H54 (cell line): ENCODE data around the gene ARL15.

Experiments used
- DNase-seq: peaks from one replicate; pipeline ENCODE4 v3.0.0; 2011; ENCODE audit warnings: low spot score, mixed read lengths; ENCODE audit not compliant: insufficient read length
- FAIRE-seq: peaks from 3 replicates; lab custom pipeline; 2011; peaks lifted over from hg19 to GRCh38; lab: Jason Lieb, UNC
- POLR2A ChIP-seq: IDR thresholded peaks from 2 replicates; pipeline ENCODE4 v1.6.1; 2011; ENCODE audit warnings: low read depth, mild to moderate bottlenecking, low read length

Gene ARL15

DNA sequence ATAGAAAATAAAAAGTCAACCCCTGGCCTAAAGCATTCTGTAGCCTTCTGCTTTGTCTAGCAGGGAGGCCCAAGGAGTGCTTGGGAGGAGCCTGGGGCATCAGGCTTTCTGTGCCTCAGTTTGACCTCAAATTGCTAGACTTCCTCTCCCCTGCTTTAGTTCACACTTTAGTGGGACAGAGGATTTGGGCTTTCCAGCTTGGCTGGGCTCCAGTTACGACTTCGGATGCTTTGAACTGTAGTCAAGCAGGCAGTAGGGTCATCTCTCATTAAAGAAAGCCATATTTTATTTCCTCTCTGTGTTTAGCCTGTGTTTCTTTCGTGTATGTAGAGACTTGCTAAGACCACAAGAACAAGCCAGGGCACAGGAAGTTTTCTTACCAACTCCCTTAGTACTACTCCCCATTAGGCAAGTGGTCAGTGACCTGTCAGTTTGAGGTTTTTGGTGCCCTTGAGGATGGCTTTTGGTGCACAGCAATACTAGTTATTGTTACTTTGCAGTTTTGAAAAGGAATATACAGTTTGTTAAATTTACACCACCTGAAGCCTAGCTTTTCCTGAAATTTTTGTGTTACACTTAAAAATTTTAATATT, 415.2 kb downstream of the ARL15 start:
- no peak for TF ChIP-seq POLR2A
- DNase-seq, result no peak
- no peak for FAIRE-seq

DNA sequence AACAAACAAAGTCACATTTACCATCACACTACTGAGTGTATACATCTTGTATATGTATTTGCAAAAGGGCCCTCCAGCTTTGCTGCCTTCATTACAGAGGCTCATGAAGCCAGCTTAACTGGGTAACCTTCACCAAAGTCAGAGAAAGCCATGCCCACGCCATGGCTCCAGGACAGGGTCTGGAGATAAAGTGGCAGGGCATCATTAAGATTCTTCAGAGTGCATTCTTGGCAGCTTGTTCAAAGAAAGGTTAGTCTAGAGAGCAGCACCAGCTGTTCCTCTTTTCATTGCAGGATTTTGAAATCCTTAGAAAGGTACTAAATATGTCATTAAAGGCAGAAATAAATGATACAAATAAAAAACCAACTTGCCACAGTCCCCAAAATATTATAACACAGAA, 416.7 kb downstream of the ARL15 start:
- FAIRE-seq (no peak), DNase-seq (no peak)
- TF ChIP-seq POLR2A, result no peak

DNA sequence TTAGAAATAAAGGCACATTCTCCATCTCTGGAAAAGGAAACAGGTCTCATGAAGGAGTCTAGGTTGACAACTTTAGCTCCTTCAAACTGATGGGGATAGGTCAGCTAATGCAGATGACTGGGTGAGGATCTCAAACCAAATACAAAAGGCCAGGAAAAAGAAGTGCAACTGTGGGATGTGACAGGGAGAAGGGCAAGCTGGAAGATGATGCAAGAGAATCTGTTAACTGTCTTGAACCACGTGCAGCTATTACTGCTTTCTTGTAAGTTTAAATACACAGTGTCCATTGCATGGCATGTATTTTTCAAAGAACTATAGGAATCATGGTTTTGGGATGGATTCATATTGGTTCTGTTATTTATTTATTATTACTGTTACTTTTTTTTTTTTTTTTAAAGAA, 418.1 kb downstream of the ARL15 start:
- FAIRE-seq (no peak), DNase-seq (no peak)

DNA sequence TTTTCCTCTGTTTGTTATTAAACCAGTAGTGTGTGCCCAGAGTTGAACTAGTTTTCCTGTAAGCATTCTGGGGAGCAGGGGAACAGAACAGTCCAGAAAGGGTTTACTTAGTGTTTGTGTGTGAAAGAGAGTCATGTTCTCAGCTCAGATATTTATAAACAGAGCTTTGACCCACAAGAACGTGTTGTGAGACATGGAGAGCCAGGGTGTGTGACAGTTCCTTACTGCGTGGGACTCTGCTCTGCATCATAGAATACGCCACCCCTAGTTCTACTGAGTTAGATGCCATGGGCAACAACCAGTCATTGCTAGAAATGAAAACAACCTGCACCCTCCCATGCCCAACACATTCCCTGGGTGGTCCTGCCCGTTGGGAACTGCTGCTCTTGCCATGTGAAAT, 419.2 kb downstream of the ARL15 start:
- DNase-seq, result no peak
- no peak for FAIRE-seq
- no peak for TF ChIP-seq POLR2A

More for the DNA sequence above, 418.1 kb downstream of the ARL15 start:
- TF ChIP-seq POLR2A, result no peak

DNA sequence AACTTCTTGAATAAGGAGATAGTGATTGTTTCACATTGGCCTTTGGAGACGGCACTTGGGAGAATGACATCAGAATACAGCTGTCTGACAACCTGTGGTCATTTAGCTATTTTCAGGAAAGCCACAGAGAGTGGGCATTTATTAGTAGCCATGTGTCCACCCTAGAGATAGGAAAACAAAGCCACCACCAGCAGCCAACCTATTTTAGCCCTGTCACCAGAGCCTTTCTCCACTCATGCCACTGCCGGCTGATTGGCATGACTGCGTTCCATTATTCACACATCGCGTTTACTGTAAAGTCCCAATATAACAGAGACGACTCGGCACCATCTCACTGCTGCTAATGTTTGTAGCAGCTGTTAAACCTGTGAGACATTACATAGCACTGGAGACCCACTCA, 419.9 kb downstream of the ARL15 start:
- FAIRE-seq (no peak), DNase-seq (no peak)
- no peak for TF ChIP-seq POLR2A

DNA sequence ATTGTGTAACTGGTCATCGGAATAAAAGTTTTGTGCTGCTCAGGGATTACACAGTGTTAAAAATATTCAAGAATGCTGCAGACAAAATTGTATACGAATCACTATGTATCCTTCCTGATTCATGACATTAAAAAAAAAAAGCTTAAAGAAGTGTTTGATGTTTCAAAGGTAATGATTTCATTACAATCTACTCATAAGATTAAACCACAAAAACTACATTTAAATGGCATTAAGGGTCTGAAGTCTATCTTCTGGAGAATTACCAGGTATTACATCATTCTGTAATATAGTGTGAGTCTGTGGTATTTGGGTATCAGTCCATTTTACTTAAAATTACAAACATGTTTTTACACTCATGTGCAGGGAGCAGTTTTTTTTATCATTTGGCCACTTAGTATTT, 425.5 kb downstream of the ARL15 start:
- TF ChIP-seq POLR2A, result no peak
- DNase-seq, result no peak
- no peak for FAIRE-seq

DNA sequence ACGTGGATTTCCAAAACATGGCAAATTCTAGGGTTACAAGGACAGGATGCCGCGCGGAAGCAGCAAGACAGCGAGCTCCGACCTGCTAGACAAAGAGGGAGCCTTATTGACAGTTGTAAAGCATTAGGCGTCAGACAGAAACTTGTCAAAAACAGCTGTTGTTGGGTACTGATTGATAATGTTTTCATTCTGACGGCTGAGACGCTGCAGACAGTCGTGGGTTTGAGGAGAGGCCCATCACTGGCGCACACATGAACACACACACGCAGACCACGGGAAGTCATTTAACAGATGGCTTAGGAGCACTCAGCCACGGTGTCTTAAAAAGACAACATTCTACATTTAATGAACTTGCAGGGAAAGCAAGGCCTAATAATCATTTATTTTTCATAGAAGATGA, 426.0 kb downstream of the ARL15 start:
- FAIRE-seq (no peak), DNase-seq (no peak)
- no peak for TF ChIP-seq POLR2A

DNA sequence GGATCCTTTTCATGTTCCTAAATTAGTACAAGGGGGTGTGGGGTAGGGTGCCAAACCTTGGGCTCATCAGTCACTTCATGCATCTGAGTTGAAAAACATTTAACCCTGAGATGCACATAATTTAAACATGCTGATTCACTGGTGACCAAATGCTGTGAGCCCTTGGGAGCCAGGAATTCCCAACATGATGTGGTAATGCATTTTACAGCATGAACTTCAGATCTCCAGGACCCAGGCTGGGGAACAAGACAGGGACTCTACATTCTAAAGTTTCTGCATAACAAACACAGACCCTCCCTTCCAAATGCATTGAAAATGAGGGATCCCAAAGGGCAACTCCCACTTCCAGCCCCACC, 427.7 kb downstream of the ARL15 start:
- FAIRE-seq (no peak), DNase-seq (no peak)

DNA sequence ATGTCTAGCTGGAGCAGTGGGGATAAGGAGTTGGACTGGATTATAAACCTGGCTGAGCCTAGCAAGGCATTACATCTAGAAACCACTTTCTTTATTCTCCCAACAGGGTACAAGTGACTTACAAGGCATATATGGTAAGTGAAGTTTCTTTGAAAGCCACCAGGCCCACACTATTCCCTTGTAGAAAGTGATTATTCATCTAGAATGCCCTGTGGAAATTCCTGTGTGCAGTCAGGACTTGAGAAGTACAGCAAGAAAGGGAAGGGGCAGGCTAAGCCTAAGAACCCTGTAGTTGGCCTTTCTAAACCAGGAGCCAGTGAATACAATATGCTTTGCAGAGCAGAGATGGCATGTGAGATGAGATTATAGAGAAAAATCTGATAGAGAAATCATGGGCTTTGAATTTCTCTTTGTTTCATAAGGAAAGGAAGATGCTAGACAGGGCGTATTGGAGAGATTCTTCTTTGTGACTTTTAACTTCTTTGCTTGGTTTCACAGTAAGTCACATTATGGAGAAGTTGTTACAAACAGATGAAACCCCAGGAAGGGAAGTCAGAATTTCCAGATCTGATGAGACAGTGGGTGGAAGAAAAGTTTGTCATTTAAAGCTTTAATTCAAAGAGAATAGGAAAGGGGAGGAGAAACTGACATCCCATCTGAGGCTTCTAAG, 428.2 kb downstream of the ARL15 start:
- FAIRE-seq (no peak), DNase-seq (no peak)
- no peak for TF ChIP-seq POLR2A

More for the DNA sequence above, 427.7 kb downstream of the ARL15 start:
- no peak for TF ChIP-seq POLR2A

DNA sequence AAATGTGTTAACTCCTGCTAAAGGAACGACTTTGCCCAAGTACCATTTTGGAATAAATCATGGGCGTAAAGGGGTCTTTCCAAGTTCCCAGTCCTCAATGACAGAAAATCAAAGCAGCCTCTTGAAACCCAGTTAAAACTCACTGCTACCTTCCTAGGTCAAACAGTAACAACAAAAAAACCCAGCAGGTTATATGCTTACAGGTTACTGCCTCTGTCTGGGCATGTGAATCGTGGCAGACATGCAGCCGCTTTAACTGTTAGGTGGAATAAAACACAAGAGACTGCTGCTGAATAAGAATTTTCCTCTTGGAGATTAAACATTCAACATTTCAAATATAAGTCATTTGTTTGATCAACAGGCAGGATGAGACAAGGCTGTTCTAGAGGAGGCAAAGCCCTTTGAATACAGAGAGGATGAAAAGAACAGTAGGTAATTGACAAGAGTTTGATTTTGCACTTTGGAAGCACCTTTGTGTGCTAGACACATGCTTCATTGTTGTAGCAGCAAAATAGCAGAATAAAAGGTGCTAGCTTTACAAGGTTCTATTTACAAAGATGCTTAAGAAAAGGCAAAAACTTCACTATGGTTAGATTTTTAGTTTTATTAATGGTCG, 430.6 kb downstream of the ARL15 start:
- DNase-seq (no peak), FAIRE-seq (no peak)
- TF ChIP-seq POLR2A, result no peak

DNA sequence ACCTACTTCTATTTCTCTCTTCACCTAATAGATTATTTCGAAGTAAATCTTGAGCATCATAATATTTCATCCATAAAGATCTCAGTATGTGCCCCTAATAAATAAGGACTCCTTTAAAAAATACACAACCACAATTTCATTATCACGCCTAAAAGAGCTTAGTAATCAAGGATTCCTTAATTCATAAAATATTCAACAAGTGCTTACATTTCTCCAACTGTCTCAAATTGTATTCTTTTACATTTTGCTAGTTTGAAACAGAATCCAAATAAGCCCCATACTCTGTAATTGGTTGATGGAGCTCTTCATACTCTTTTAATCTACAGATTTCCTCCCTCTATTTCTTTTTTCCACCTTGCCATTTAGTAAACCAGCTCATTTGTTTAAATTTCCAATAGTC, 432.4 kb downstream of the ARL15 start:
- FAIRE-seq, result no peak
- TF ChIP-seq POLR2A, result no peak
- DNase-seq, result no peak

DNA sequence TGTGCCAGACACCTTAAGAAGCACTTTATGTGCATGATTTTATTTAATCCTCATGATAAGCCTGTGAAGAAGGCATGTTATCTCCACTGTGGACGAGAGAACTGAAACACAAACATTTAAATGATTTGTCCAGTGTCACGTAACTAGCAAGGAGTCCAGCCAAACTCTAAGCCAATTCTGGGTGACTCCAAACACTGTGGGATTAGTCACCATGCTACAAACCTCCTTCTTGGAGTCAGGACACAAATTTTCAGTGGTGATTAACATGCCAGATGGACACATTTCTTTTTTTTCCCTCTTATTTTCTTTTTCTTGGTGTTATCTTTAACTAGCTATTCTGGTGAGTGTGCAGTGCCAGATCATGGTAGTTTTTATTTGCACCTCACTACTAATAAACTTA, 433.1 kb downstream of the ARL15 start:
- DNase-seq (peak; percentile 11), FAIRE-seq (peak; percentile 88)
- TF ChIP-seq POLR2A, result no peak

DNA sequence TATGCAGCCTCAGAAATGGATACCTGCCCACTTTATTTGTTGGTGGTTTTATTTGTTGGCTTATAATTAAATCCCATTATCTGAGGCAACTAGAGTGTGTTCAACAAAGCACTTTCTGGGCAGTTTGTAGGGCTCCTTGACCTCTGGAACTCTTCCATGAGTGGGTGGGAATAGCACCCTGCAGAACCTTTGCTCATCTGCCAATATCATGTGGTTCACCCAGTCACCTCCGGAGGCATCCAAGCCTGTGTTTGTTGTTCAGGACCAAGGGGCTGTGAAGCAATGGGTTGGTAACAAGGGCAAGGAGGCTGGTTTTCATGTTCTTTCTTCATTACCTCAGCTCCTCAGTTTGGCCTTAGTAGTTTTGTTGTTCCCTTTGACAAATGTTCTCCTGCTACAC, 436.0 kb downstream of the ARL15 start:
- FAIRE-seq (no peak), DNase-seq (peak; percentile 7)
- TF ChIP-seq POLR2A, result no peak

DNA sequence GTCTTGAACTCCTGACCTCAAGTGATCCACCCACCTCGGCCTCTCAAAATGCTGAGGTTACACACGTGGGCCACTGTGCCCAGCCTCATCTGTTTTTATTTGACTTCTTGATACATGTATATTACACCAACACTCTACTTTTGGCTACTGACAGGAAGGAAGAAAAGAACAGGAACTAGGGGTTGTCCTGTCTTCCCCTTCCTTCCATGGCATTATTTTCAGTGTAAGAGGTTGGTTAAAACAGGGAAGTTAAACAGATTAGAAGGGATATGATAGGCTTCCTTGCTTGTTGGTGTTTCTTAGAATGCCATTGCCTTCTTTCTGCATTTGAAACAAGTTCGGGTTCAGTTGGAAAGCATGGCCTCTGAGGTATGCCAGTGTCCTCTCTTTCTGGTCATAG, 437.1 kb downstream of the ARL15 start:
- FAIRE-seq (no peak), DNase-seq (no peak)
- no peak for TF ChIP-seq POLR2A

DNA sequence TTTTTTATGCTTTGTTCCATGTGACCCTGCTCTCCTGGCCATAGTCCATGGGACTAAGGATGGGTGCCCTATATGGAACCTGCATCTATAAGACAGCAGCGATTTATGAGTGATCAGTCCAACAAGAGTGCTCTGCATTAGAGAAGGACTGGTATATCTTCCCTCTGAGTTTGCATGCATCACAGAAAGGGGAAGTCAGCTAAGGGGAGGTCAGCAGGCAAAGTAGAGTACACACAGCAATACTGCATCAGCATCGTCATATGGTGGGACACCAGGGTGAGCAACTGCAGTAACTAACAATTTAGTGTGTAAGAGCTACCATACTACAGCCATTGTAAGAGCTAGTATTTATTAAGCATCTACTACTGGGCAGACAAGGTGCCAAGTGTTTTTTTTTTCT, 438.6 kb downstream of the ARL15 start:
- DNase-seq (no peak), FAIRE-seq (no peak)
- TF ChIP-seq POLR2A, result no peak

DNA sequence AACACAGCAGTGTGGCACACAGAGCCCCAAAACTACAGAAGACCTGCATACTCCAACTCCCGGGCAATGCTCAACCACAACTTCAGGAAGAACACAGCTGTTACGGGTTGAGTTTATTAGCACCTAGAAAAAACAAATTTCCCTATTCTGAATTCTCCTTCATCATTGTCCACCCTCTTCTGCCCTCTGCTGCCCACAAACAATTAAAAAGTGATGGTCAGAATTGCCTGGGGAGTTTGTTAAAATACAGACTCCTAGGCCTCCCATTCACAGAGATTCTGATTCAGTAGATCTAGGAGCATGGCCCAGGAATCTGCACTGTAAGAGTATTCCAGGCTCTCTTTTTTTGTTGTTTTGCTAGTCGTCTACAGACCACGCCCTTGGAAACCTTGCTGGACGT, 439.3 kb downstream of the ARL15 start:
- TF ChIP-seq POLR2A, result no peak
- DNase-seq, result no peak
- no peak for FAIRE-seq
